Chondrocyte (in vitro differentiated cells): ENCODE measurements around the gene FHL1. TPM values are rescaled to one million over a fixed set of nuclear protein-coding genes. Genes with fewer than 3 reads are reported as not detected.

Experiments
- DNase-seq: peaks from one replicate; pipeline ENCODE4 v3.0.0; 2021; ENCODE audit warnings: mixed read lengths, low spot score
- H3K27ac Mint-ChIP-seq: one replicate; pipeline ENCODE4 v1.8.0; 2021; ENCODE audit warnings: mild to moderate bottlenecking, moderate library complexity, mixed read lengths; ENCODE audit not compliant: unreplicated experiment
- H3K27me3 Mint-ChIP-seq: 2 replicates; pipeline ENCODE4 v1.8.0; 2021; ENCODE audit warnings: low read depth, mixed read lengths
- H3K36me3 Mint-ChIP-seq: 2 replicates; pipeline ENCODE4 v1.8.0; 2021; ENCODE audit warnings: low read depth, mixed read lengths
- H3K4me1 Mint-ChIP-seq: 2 replicates; pipeline ENCODE4 v1.8.0; 2021; ENCODE audit warnings: low read depth, mild to moderate bottlenecking, mixed read lengths
- H3K4me3 Mint-ChIP-seq: one replicate; pipeline ENCODE4 v1.8.0; 2021; ENCODE audit warnings: mild to moderate bottlenecking, moderate library complexity, mixed read lengths; ENCODE audit not compliant: unreplicated experiment
- H3K9me3 Mint-ChIP-seq: 2 replicates; pipeline ENCODE4 v1.8.0; 2021; ENCODE audit warnings: low read depth, mixed read lengths
- CTCF ChIP-seq: fragments of 200-600 bp; sonication (generic); IDR thresholded peaks from 2 replicates; pipeline ENCODE4 v1.5.0; 2021; ENCODE audit warnings: antibody characterized with exemption, mild to moderate bottlenecking, moderate library complexity
- total RNA-seq: library from RNA; stranded (reverse); gene quantifications from 3 replicates; pipeline ENCODE4 v1.2.1, GENCODE V29; 2021

The FHL1 gene
- total RNA-seq, 1 donor from 2014 or later, result 1,032 TPM

GRCh38 chrX:136122207-136122606, 25.1 kb upstream of the FHL1 start:
- DNase-seq, result no peak
- peak overlapping the region; percentile 83 for H3K27ac Mint-ChIP-seq
- no peak overlapping the region for H3K4me3 Mint-ChIP-seq
- H3K36me3 Mint-ChIP-seq, result peaks cover 2% of the 10 kb centered on the region
- H3K9me3 Mint-ChIP-seq, result peaks cover 21% of the 10 kb centered on the region
- TF ChIP-seq CTCF, result no peak
- H3K4me1 Mint-ChIP-seq, result peaks cover 33% of the 10 kb centered on the region
- H3K27me3 Mint-ChIP-seq, result no peaks in the 10 kb centered on the region

DNA sequence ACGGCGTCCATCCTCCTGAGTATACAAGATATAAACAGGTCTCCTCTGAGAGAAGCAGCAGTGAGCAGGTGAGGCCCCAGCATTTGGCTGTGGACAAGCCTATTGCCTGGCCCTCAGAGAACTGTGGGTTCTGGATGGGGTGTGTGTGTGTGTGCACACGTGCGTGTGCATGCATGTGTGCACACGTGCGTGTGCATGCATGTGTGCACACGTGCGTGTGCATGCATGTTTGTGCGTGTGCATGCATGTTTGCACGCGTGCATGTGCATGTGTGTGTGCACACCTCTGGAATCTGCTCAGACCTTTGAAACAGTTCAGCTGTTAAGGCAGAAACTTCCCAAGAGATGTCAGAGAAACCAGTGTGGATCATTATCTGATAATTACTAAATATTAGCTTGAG, 22.2 kb upstream of the FHL1 start:
- no peaks in the 10 kb centered on the region for H3K36me3 Mint-ChIP-seq
- peaks cover 44% of the 10 kb centered on the region for H3K4me1 Mint-ChIP-seq
- no peak for TF ChIP-seq CTCF
- DNase-seq, result no peak
- peaks cover 14% of the 10 kb centered on the region for H3K9me3 Mint-ChIP-seq
- H3K27me3 Mint-ChIP-seq, result no peaks in the 10 kb centered on the region
- H3K4me3 Mint-ChIP-seq, result no peak overlapping the region
- H3K27ac Mint-ChIP-seq, result no peak overlapping the region

- no peak for TF ChIP-seq CTCF
- peaks cover 11% of the 10 kb centered on the region for H3K9me3 Mint-ChIP-seq
- H3K4me3 Mint-ChIP-seq, result no peak overlapping the region
- H3K4me1 Mint-ChIP-seq, result peaks cover 49% of the 10 kb centered on the region
- H3K36me3 Mint-ChIP-seq, result no peaks in the 10 kb centered on the region
- H3K27ac Mint-ChIP-seq, result peak overlapping the region; percentile 96
- H3K27me3 Mint-ChIP-seq, result no peaks in the 10 kb centered on the region
- no peak for DNase-seq
Observed at GRCh38 chrX:136126371-136126770, 21.0 kb upstream of the FHL1 start.

GRCh38 chrX:136126872-136127406, 20.4 kb upstream of the FHL1 start:
- TF ChIP-seq CTCF, result no peak
- H3K4me3 Mint-ChIP-seq, result no peak overlapping the region
- H3K27ac Mint-ChIP-seq, result peak overlapping the region; percentile 96
- H3K27me3 Mint-ChIP-seq, result no peaks in the 10 kb centered on the region
- H3K36me3 Mint-ChIP-seq, result no peaks in the 10 kb centered on the region
- H3K4me1 Mint-ChIP-seq, result peaks cover 46% of the 10 kb centered on the region
- peaks cover 11% of the 10 kb centered on the region for H3K9me3 Mint-ChIP-seq
- no peak for DNase-seq

DNA sequence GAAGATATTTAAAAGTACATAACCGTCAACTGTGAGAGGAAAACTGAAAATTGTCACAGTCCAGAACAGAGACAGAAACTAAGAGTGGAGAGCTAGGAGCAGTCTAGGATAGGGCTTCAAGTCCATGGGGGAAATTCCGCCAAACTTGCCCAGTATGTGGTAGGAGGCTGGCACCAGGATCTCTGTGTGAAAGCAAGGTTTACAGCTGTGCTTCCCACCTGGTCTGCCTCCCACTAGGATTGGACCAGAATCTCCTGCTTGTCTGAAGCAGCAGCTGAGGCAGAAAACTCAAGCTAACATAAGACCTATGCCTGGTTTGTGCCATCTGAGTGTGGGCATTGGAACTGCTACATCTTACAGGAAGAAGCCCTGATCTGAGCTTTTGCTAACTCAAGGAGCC, 18.6 kb upstream of the FHL1 start:
- Mint-ChIP-seq H3K36me3 (no peaks in the 10 kb centered on the region), H3K4me1 (peaks cover 36% of the 10 kb centered on the region), H3K9me3 (peaks cover 10% of the 10 kb centered on the region), H3K27me3 (no peaks in the 10 kb centered on the region), H3K4me3 (no peak overlapping the region), H3K27ac (peak overlapping the region; percentile 25)
- no peak for DNase-seq
- no peak for TF ChIP-seq CTCF
